K562 (cell line): ENCODE results near the gene FERMT3. TPM values are rescaled to one million over a fixed set of nuclear protein-coding genes. Genes with fewer than 3 reads are reported as not detected.

ENCODE experiments used
- ELF2 ChIP-seq: fragments of 250-450 bp; sonication (Bioruptor Pico); IDR thresholded peaks from 2 replicates; pipeline ENCODE4 v1.5.0; 2021; ENCODE audit warnings: mild to moderate bottlenecking
- HDAC3 ChIP-seq: fragments of 450-650 bp; IDR thresholded peaks from 2 replicates; pipeline ENCODE4 v1.6.1; 2018; ENCODE audit warnings: borderline replicate concordance, mild to moderate bottlenecking, moderate library complexity; ENCODE audit not compliant: partially characterized antibody
- HNRNPLL ChIP-seq: fragments of 200-400 bp; formaldehyde crosslinking; IDR thresholded peaks from 2 replicates; pipeline ENCODE4 v1.6.1; 2017; ENCODE audit warnings: low read length, low read depth, mild to moderate bottlenecking; ENCODE audit not compliant: poor library complexity, severe bottlenecking
- KDM5B ChIP-seq: fragments of 200-600 bp; sonication (generic); IDR thresholded peaks from 2 replicates; pipeline ENCODE4 v1.6.1; 2012; ENCODE audit warnings: low read depth, mild to moderate bottlenecking, moderate library complexity, low read length, control low read depth, inconsistent platforms; ENCODE audit not compliant: insufficient replicate concordance
- LEF1 ChIP-seq: fragments of 450-650 bp; IDR thresholded peaks from 2 replicates; pipeline ENCODE4 v1.6.1; 2016; ENCODE audit warnings: mild to moderate bottlenecking
- MCM7 ChIP-seq, 2 experiments: fragments of 450-650 bp; IDR thresholded peaks; 2 replicates each; pipeline ENCODE4 v1.6.1; 2016 to 2018
- PHB ChIP-seq: fragments of 250-450 bp; sonication (Bioruptor Pico); IDR thresholded peaks from 2 replicates; pipeline ENCODE4 v1.5.0; 2021
- PYGO2 ChIP-seq: fragments of 450-650 bp; IDR thresholded peaks from 2 replicates; pipeline ENCODE4 v1.6.1; 2016; ENCODE audit warnings: mild to moderate bottlenecking, missing genetic modification characterization, moderate library complexity, missing compliant biosample characterization
- RFX5 ChIP-seq: IDR thresholded peaks from 2 replicates; pipeline ENCODE4 v1.6.1; 2011; ENCODE audit warnings: low read depth, mild to moderate bottlenecking, improper control_type of control experiment, low read length
- ZC3H4 ChIP-seq: sonication (generic); formaldehyde crosslinking; IDR thresholded peaks from 2 replicates; pipeline ENCODE4 v1.9.0; 2021; ENCODE audit warnings: missing genetic modification reagents, borderline replicate concordance
- polyA plus RNA-seq, 8 experiments: library from polyadenylated mRNA; depleted of rRNA in 4 of 8; stranded (reverse) in 5 of 8; unstranded in 3 of 8; fragments of >200 nt; fragmentation: Nextera tagmentation in 2 of 8; fragmentation: Illumina TruSeq in 1 of 8; extraction: Ambion mirVana in 2 of 8; extraction: Trizol in 1 of 8; gene quantifications; 2 replicates each; pipeline versions ENCODE4 v1.2.1 to v1.2.3, GENCODE V29; 2011 to 2014; ENCODE audit warnings: inconsistent platforms in 1 of 8, missing spikeins in 1 of 8
- total RNA-seq, 7 experiments: library from RNA; depleted of rRNA in 6 of 7; stranded (reverse); fragments of >200 nt in 6 of 7; fragmentation: Illumina TruSeq in 2 of 7; extraction: Trizol in 2 of 7; gene quantifications; 2 replicates each; pipeline versions ENCODE4 v1.2.1 to v1.2.3, GENCODE V29; 2011 to 2021; ENCODE audit warnings: low replicate concordance in 1 of 7
- TF ChIP-seq, protein P1 (sequence below): sonication (generic); formaldehyde crosslinking; IDR thresholded peaks from 2 replicates; pipeline ENCODE4 v1.8.0; 2022; ENCODE audit warnings: mild to moderate bottlenecking, missing genetic modification reagents
- TF ChIP-seq, protein P2 (sequence below): sonication (generic); formaldehyde crosslinking; IDR thresholded peaks from 2 replicates; pipeline ENCODE4 v1.8.0; 2023; ENCODE audit warnings: mild to moderate bottlenecking, missing genetic modification reagents
- TF ChIP-seq, protein P3 (sequence below), 2 experiments: IDR thresholded peaks; 2 replicates each; pipeline ENCODE4 v1.6.1; 2012; ENCODE audit warnings: improper control_type of control experiment in 2 of 2, low read depth in 2 of 2, low read length in 2 of 2, borderline replicate concordance in 1 of 2
- TF ChIP-seq, protein P4 (sequence below): fragments of 250-450 bp; sonication (Bioruptor Pico); IDR thresholded peaks from 2 replicates; pipeline ENCODE4 v1.6.1; 2021; ENCODE audit warnings: mild to moderate bottlenecking
- TF ChIP-seq, protein P5 (sequence below): fragments of 250-450 bp; sonication (Bioruptor Pico); IDR thresholded peaks from 2 replicates; pipeline ENCODE4 v1.9.0; 2021; ENCODE audit warnings: mild to moderate bottlenecking

Gene FERMT3
- total and polyA plus RNA-seq, 9 of the 15 experiments (the other 6 are each of a cell fraction or from before 2014, with no cell fraction given), result 3.2 to 275 (median 79.7) TPM

DNA sequence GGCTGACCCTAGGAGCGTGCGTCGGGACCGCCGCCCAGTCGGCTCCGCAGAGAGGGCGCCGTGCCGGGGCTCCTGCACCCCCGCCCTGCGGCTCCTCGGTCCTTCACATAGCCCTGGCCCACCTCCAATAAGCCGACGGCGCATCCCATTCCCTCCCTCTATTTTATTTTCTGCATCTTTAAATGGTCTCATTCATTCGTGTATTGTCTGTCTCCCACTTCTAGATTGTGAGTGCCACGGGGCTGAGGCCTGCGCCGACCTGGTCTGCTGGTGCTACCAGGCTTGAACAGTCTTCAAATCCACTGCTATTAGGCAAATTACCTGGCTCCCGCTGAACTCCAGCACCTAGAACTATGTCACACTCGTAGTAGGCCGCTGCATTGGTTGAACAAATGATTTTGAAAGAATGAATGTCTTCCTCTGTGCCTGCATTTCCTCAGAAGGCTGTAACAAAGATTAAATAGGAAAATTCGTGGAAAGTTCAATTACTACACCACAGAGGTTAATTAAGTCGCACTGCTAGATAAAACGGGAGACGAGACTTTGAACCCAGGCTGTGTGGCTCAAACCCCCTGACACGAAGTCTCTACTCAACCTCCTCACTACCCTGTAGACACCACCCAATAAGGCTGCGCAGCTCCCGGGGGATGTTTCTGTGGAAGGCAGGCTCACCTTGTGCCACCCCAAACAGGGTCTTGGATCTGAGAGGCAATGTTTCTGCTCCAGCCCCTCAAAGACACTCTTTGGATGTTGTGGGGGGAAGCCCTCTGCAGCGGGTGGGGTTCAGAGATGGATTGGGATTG lies 41.4 kb downstream of the FERMT3 start (continued):
- no peak for TF ChIP-seq KDM5B
- TF ChIP-seq, protein P1, sequence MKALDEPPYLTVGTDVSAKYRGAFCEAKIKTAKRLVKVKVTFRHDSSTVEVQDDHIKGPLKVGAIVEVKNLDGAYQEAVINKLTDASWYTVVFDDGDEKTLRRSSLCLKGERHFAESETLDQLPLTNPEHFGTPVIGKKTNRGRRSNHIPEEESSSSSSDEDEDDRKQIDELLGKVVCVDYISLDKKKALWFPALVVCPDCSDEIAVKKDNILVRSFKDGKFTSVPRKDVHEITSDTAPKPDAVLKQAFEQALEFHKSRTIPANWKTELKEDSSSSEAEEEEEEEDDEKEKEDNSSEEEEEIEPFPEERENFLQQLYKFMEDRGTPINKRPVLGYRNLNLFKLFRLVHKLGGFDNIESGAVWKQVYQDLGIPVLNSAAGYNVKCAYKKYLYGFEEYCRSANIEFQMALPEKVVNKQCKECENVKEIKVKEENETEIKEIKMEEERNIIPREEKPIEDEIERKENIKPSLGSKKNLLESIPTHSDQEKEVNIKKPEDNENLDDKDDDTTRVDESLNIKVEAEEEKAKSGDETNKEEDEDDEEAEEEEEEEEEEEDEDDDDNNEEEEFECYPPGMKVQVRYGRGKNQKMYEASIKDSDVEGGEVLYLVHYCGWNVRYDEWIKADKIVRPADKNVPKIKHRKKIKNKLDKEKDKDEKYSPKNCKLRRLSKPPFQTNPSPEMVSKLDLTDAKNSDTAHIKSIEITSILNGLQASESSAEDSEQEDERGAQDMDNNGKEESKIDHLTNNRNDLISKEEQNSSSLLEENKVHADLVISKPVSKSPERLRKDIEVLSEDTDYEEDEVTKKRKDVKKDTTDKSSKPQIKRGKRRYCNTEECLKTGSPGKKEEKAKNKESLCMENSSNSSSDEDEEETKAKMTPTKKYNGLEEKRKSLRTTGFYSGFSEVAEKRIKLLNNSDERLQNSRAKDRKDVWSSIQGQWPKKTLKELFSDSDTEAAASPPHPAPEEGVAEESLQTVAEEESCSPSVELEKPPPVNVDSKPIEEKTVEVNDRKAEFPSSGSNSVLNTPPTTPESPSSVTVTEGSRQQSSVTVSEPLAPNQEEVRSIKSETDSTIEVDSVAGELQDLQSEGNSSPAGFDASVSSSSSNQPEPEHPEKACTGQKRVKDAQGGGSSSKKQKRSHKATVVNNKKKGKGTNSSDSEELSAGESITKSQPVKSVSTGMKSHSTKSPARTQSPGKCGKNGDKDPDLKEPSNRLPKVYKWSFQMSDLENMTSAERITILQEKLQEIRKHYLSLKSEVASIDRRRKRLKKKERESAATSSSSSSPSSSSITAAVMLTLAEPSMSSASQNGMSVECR (CRISPR knock-in tag), result no peak
- peak; percentile 17 for TF ChIP-seq HNRNPLL
- TF ChIP-seq ZC3H4 (CRISPR knock-in tag), result no peak
- TF ChIP-seq, protein P2, sequence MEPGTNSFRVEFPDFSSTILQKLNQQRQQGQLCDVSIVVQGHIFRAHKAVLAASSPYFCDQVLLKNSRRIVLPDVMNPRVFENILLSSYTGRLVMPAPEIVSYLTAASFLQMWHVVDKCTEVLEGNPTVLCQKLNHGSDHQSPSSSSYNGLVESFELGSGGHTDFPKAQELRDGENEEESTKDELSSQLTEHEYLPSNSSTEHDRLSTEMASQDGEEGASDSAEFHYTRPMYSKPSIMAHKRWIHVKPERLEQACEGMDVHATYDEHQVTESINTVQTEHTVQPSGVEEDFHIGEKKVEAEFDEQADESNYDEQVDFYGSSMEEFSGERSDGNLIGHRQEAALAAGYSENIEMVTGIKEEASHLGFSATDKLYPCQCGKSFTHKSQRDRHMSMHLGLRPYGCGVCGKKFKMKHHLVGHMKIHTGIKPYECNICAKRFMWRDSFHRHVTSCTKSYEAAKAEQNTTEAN (CRISPR knock-in tag), result no peak
- TF ChIP-seq, protein P3, sequence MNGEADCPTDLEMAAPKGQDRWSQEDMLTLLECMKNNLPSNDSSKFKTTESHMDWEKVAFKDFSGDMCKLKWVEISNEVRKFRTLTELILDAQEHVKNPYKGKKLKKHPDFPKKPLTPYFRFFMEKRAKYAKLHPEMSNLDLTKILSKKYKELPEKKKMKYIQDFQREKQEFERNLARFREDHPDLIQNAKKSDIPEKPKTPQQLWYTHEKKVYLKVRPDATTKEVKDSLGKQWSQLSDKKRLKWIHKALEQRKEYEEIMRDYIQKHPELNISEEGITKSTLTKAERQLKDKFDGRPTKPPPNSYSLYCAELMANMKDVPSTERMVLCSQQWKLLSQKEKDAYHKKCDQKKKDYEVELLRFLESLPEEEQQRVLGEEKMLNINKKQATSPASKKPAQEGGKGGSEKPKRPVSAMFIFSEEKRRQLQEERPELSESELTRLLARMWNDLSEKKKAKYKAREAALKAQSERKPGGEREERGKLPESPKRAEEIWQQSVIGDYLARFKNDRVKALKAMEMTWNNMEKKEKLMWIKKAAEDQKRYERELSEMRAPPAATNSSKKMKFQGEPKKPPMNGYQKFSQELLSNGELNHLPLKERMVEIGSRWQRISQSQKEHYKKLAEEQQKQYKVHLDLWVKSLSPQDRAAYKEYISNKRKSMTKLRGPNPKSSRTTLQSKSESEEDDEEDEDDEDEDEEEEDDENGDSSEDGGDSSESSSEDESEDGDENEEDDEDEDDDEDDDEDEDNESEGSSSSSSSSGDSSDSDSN (IDR thresholded peaks at IDR 0.05; ENCODE audit: borderline replicate concordance in 1 of 2, low read depth in 2 of 2, low read length in 2 of 2), result 0 out of 4 replicates have a peak, but pooled peaks of 1 of the 2 experiments have one; percentile 9
- no peak for TF ChIP-seq PYGO2
- no peak for TF ChIP-seq MCM7 (IDR thresholded peaks at IDR 0.05)
- TF ChIP-seq HDAC3, result no peak
- TF ChIP-seq, protein P4, sequence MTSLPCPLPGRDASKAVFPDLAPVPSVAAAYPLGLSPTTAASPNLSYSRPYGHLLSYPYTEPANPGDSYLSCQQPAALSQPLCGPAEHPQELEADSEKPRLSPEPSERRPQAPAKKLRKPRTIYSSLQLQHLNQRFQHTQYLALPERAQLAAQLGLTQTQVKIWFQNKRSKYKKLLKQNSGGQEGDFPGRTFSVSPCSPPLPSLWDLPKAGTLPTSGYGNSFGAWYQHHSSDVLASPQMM (CRISPR knock-in tag), result no peak
- TF ChIP-seq RFX5, result no peak
- no peak for TF ChIP-seq PHB (CRISPR knock-in tag)
- TF ChIP-seq LEF1, result no peak
- no peak for TF ChIP-seq ELF2
- TF ChIP-seq, protein P5, sequence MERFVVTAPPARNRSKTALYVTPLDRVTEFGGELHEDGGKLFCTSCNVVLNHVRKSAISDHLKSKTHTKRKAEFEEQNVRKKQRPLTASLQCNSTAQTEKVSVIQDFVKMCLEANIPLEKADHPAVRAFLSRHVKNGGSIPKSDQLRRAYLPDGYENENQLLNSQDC (CRISPR knock-in tag), result no peak
